Neural progenitor cell (in vitro differentiated cells): ENCODE measurements around the gene SYNDIG1.

Experiments
- EZH2 ChIP-seq: fragments of 200-600 bp; sonication (generic); IDR thresholded peaks from 2 replicates; pipeline ENCODE4 v1.6.1; 2017; ENCODE audit warnings: antibody characterized with exemption, mild to moderate bottlenecking, moderate library complexity
- EZH2phosphoT487 ChIP-seq: fragments of 200-600 bp; sonication (generic); IDR thresholded peaks from 2 replicates; pipeline ENCODE4 v1.6.1; 2017; ENCODE audit warnings: antibody characterized with exemption
- TF ChIP-seq, protein P1 (sequence below): fragments of 200-600 bp; sonication (generic); IDR thresholded peaks from 2 replicates; pipeline ENCODE4 v1.5.1; 2017; ENCODE audit warnings: antibody characterized with exemption, mild to moderate bottlenecking

DNA sequence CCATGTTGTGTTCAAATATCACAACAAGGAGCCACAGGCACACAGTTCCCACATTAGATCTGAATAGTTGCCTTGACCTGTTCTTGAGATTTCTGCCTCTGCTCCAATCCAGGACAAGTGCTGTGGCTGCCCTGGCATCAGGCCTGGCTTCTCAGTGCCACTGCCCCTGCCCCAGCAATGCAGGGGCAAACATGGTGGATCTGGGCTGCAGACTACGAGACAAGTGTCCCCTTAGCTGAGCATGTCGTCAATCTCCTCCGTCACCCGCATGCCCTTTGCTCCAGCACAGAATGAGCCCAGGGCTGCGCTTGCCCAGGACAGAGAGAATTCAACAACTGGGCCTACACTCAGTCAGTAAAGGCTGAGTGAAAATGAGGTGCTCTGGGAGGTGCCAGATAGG is 201.6 kb downstream of the SYNDIG1 start:
- TF ChIP-seq, protein P1, sequence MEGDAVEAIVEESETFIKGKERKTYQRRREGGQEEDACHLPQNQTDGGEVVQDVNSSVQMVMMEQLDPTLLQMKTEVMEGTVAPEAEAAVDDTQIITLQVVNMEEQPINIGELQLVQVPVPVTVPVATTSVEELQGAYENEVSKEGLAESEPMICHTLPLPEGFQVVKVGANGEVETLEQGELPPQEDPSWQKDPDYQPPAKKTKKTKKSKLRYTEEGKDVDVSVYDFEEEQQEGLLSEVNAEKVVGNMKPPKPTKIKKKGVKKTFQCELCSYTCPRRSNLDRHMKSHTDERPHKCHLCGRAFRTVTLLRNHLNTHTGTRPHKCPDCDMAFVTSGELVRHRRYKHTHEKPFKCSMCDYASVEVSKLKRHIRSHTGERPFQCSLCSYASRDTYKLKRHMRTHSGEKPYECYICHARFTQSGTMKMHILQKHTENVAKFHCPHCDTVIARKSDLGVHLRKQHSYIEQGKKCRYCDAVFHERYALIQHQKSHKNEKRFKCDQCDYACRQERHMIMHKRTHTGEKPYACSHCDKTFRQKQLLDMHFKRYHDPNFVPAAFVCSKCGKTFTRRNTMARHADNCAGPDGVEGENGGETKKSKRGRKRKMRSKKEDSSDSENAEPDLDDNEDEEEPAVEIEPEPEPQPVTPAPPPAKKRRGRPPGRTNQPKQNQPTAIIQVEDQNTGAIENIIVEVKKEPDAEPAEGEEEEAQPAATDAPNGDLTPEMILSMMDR, result no peak
- no peak for TF ChIP-seq EZH2phosphoT487
- TF ChIP-seq EZH2, result no peak
